ENCODE measurements around the gene MEX3D. TPM values are rescaled to one million over a fixed set of nuclear protein-coding genes. Genes with fewer than 3 reads are reported as not detected.

The MEX3D gene
- total RNA-seq, 1 experiment from 2014 or later, result 70.4 TPM

DNA sequence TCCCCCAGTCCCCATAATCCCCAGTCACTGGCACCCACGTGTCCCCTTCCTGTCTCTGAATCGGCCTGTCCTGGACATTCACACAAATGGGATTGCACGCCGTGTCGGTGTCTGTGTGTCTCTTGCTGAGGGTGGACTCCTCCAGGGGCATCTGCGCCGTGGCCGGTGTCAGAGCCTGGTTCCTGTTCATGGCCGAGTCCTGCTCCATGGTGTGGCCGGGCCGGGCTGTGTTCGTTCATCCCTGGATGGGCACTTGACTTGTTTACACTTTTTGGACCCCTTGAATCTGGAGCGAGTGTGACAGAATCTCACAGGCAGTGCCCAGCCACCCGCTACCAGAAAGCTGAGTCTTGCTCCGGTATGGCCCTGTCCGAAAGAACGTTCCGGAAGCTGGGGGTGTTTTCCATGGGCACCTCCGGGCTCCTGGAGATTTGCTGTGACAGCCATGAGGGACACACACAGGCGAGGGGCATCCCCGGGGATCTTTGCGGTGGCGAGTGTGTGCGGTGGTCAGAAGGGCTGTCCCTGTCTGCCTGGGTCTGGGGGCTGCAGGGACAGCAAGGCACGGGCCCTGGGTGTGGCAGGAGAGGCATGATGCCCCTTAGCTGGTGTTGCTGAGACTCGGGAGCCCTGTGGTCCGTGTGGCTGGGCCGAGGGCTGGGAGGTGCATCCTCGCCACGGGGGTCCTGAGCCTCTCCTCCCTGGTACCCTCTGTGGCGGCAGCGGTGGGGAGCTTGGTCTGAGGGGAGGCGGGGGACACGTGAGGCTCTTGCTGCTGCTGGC, 6.4 kb upstream of the MEX3D start:
- H3K14ac ChIP-seq (ENCODE audit: insufficient read depth, low read length), result no peak overlapping the region; the same call in 1 of the 2 replicates
- H3K23ac ChIP-seq (ENCODE audit: insufficient read length, low read depth, low read length), result no peak overlapping the region
- H3K9me3 ChIP-seq (ENCODE audit: control insufficient read depth, low read depth, low read length), result no peaks in the 10 kb centered on the region
- H3K27ac ChIP-seq (ENCODE audit: insufficient read length, low read depth, low read length), result no peak overlapping the region
- Mint-ChIP-seq H3K4me1 (peaks cover 2 to 9% of the 10 kb centered on the region in 2 experiments; a peak in 3 of 4 replicates), H3K9me3 (peaks cover 0 to 2% of the 10 kb centered on the region in 2 experiments; a peak in 2 of 5 replicates), H3K27ac (peak overlapping the region in 1 of 3 experiments; percentile 89; a peak in 1 of 7 replicates), H3K4me3 (no peak overlapping the region), H3K36me3 (ENCODE audit: insufficient read depth in 1 of 3, low read depth in 3 of 3) (peaks cover 2 to 26% (median 14%) of the 10 kb centered on the region in 3 experiments; a peak in 6 of 7 replicates), H3K27me3 (ENCODE audit: low read depth) (peaks cover 26% of the 10 kb centered on the region)
- no peak overlapping the region for H2BK5ac ChIP-seq (ENCODE audit: insufficient read length, low read length)
- H3K56ac ChIP-seq (ENCODE audit: insufficient read length, low read depth, low read length), result no peak overlapping the region
- no peak for DNase-seq
- no peak overlapping the region for H2BK20ac ChIP-seq (ENCODE audit: low read depth, low read length, poor library complexity, severe bottlenecking)
- H2AFZ ChIP-seq (ENCODE audit: low read length), result no peak overlapping the region
- TF ChIP-seq, protein P1, sequence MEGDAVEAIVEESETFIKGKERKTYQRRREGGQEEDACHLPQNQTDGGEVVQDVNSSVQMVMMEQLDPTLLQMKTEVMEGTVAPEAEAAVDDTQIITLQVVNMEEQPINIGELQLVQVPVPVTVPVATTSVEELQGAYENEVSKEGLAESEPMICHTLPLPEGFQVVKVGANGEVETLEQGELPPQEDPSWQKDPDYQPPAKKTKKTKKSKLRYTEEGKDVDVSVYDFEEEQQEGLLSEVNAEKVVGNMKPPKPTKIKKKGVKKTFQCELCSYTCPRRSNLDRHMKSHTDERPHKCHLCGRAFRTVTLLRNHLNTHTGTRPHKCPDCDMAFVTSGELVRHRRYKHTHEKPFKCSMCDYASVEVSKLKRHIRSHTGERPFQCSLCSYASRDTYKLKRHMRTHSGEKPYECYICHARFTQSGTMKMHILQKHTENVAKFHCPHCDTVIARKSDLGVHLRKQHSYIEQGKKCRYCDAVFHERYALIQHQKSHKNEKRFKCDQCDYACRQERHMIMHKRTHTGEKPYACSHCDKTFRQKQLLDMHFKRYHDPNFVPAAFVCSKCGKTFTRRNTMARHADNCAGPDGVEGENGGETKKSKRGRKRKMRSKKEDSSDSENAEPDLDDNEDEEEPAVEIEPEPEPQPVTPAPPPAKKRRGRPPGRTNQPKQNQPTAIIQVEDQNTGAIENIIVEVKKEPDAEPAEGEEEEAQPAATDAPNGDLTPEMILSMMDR (conservative IDR thresholded peaks at IDR 0.05), result no peak
- no peaks in the 10 kb centered on the region for H4K20me1 ChIP-seq (ENCODE audit: control insufficient read depth, insufficient read depth, insufficient read length)
- H4K8ac ChIP-seq (replicated peaks; ENCODE audit: insufficient read length, low read depth, low read length), result no peak overlapping the region
- H3K79me2 ChIP-seq (ENCODE audit: insufficient read depth, low read length), result no peaks in the 10 kb centered on the region
- no peak overlapping the region for H4K5ac ChIP-seq (ENCODE audit: insufficient read length, low read depth, low read length)
- no peak overlapping the region for H2BK12ac ChIP-seq (ENCODE audit: insufficient read length, low read depth, low read length)
- no peak overlapping the region for H2BK15ac ChIP-seq (ENCODE audit: low read depth, low read length)
- no peak overlapping the region for H3K4ac ChIP-seq (ENCODE audit: low read depth, low read length)
- no peaks in the 10 kb centered on the region; the same call in 1 of the 2 replicates for H3K27me3 ChIP-seq (ENCODE audit: insufficient read depth, low read length)
- H3K4me1 ChIP-seq (ENCODE audit: insufficient read depth, low read length), result no peaks in the 10 kb centered on the region
- no peak overlapping the region for H2BK120ac ChIP-seq (ENCODE audit: low read depth, low read length, poor library complexity, severe bottlenecking)
- no peak overlapping the region for H3K4me2 ChIP-seq (ENCODE audit: insufficient read depth, insufficient read length, low read length)
- no peak overlapping the region for H3K9ac ChIP-seq (ENCODE audit: extremely low read depth, insufficient read length, low read length)
- WGBS (ENCODE audit: extremely low coverage, insufficient read length, low lambda C conversion rate), result no CpG with 5 or more reads among the region's 34 CpGs
- no peak overlapping the region for H3K18ac ChIP-seq (ENCODE audit: insufficient read length, low read depth, low read length)
- no peak overlapping the region for H3T11ph ChIP-seq (ENCODE audit: low read length)
- H3K79me1 ChIP-seq (ENCODE audit: insufficient read depth, low read depth, low read length, poor library complexity, severe bottlenecking), result no peaks in the 10 kb centered on the region
- no peak overlapping the region for H4K91ac ChIP-seq (ENCODE audit: insufficient read length, low read depth, low read length)
- H2AK5ac ChIP-seq (ENCODE audit: insufficient read length, low read length), result no peak overlapping the region
- H3K23me2 ChIP-seq (ENCODE audit: insufficient read length, low read depth, low read length, poor library complexity, severe bottlenecking), result no peaks in the 10 kb centered on the region
